GM12878 (cell line): Measurements from ENCODE around the gene EPB41L4A.

Experiments
- BMI1 ChIP-seq: fragments of 450-650 bp; IDR thresholded peaks from 2 replicates; pipeline ENCODE4 v1.6.1; 2016; ENCODE audit warnings: mild to moderate bottlenecking, moderate library complexity, borderline replicate concordance
- MXI1 ChIP-seq: fragments of 150-350 bp; IDR thresholded peaks from 2 replicates; pipeline ENCODE4 v1.6.1; 2011; ENCODE audit warnings: low read depth, mild to moderate bottlenecking, inconsistent platforms, low read length, improper control_type of control experiment
- SUPT20H ChIP-seq: IDR thresholded peaks from 2 replicates; pipeline ENCODE4 v1.6.1; 2011; ENCODE audit warnings: low read depth, mild to moderate bottlenecking, low read length, moderate library complexity, borderline replicate concordance; ENCODE audit not compliant: control insufficient read depth
- TAF1 ChIP-seq: IDR thresholded peaks from 2 replicates; pipeline ENCODE4 v1.6.1; 2011; ENCODE audit warnings: mild to moderate bottlenecking, low read depth, low read length, borderline replicate concordance
- TCF12 ChIP-seq: IDR thresholded peaks from 2 replicates; pipeline ENCODE4 v1.6.1; 2011; ENCODE audit warnings: low read depth, mild to moderate bottlenecking, low read length
- TF ChIP-seq, protein P1 (sequence below), 3 experiments: IDR thresholded peaks in 2 of 3; conservative IDR thresholded peaks in 1 of 3; 2 replicates each; pipeline ENCODE4 v1.5.1; 2011; ENCODE audit warnings: low read depth in 3 of 3, low read length in 3 of 3, mild to moderate bottlenecking in 3 of 3, control low read depth in 2 of 3, moderate library complexity in 2 of 3, inconsistent platforms in 1 of 3, mixed read lengths in 1 of 3; ENCODE audit not compliant: control insufficient read depth in 2 of 3, insufficient read depth in 1 of 3; ENCODE audit errors: extremely low read depth in 1 of 3

DNA sequence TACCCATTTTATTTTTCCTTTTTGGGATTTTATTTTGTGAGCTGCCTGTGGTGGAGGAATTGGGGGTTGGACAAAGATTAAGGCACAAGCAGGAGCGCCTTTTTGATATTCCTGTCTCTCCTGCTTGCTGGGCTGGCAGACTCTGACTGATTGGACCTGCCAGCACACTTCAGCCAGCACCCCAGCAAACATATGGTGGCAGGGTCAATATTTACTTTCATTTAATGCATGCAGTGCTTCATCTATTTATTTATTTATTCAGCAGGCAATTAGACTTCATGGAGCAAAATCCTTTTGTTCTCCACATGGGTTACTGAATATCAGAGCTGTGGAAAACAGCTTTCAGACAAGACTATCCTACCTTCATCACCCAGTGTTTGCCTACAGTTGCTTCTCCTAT, 48.4 kb upstream of the EPB41L4A start:
- TF ChIP-seq MXI1 (no peak), SUPT20H (no peak), TAF1 (no peak), BMI1 (no peak), TCF12 (no peak)
- TF ChIP-seq, protein P1, sequence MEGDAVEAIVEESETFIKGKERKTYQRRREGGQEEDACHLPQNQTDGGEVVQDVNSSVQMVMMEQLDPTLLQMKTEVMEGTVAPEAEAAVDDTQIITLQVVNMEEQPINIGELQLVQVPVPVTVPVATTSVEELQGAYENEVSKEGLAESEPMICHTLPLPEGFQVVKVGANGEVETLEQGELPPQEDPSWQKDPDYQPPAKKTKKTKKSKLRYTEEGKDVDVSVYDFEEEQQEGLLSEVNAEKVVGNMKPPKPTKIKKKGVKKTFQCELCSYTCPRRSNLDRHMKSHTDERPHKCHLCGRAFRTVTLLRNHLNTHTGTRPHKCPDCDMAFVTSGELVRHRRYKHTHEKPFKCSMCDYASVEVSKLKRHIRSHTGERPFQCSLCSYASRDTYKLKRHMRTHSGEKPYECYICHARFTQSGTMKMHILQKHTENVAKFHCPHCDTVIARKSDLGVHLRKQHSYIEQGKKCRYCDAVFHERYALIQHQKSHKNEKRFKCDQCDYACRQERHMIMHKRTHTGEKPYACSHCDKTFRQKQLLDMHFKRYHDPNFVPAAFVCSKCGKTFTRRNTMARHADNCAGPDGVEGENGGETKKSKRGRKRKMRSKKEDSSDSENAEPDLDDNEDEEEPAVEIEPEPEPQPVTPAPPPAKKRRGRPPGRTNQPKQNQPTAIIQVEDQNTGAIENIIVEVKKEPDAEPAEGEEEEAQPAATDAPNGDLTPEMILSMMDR (IDR thresholded peaks at IDR 0.05 in 2 of 3, conservative IDR thresholded peaks at IDR 0.05 in 1 of 3; ENCODE audit: control insufficient read depth in 2 of 3, extremely low read depth in 1 of 3, insufficient read depth in 1 of 3, low read depth in 3 of 3, low read length in 3 of 3), result no peak
